Osteoblast (primary cell): ENCODE results near the gene ULK4. TPM values are rescaled to one million over a fixed set of nuclear protein-coding genes. Genes with fewer than 3 reads are reported as not detected.
"Not testable (repeated sequence)": the region's sequence is repeated elsewhere in the genome, so short reads cannot be mapped to it uniquely, and the experiment has no call there.

ENCODE experiments used
- DNase-seq: peaks from one replicate; pipeline ENCODE4 v3.0.0; 2011; ENCODE audit warnings: low spot score, mixed read lengths; ENCODE audit not compliant: insufficient read length; ENCODE audit errors: missing footprints
- H2AFZ ChIP-seq: 2 replicates; pipeline ENCODE4 v1.6.0; 2011; ENCODE audit warnings: mild to moderate bottlenecking, low read length
- H3K27ac ChIP-seq: 2 replicates; pipeline ENCODE4 v1.5.1; 2011; ENCODE audit warnings: mild to moderate bottlenecking, low read depth, low read length, moderate library complexity
- H3K27me3 ChIP-seq: 2 replicates; pipeline ENCODE4 v1.6.0; 2012; ENCODE audit warnings: mild to moderate bottlenecking, control low read depth, inconsistent platforms, low read length, moderate library complexity; ENCODE audit not compliant: insufficient read depth
- H3K36me3 ChIP-seq: 2 replicates; pipeline ENCODE4 v1.5.1; 2011; ENCODE audit warnings: mild to moderate bottlenecking, low read length, control low read depth, moderate library complexity; ENCODE audit not compliant: insufficient read depth
- H3K4me1 ChIP-seq: 2 replicates; pipeline ENCODE4 v1.5.1; 2011; ENCODE audit warnings: mild to moderate bottlenecking, low read length, control low read depth, moderate library complexity; ENCODE audit not compliant: insufficient read depth
- H3K4me2 ChIP-seq: 2 replicates; pipeline ENCODE4 v1.6.0; 2011; ENCODE audit warnings: mild to moderate bottlenecking, low read length; ENCODE audit not compliant: insufficient read depth
- H3K4me3 ChIP-seq: fragments of 200-600 bp; sonication (generic); 3 replicates; pipeline ENCODE4 v1.5.1; 2012; ENCODE audit warnings: mild to moderate bottlenecking, low read length, inconsistent platforms; ENCODE audit not compliant: insufficient read depth
- H3K79me2 ChIP-seq: 2 replicates; pipeline ENCODE4 v1.6.0; 2012; ENCODE audit warnings: mild to moderate bottlenecking, low read length, control low read depth, inconsistent platforms; ENCODE audit not compliant: insufficient read depth
- H3K9me3 ChIP-seq: 2 replicates; pipeline ENCODE4 v1.5.1; 2011; ENCODE audit warnings: low read depth, low read length, control low read depth
- H4K20me1 ChIP-seq: 2 replicates; pipeline ENCODE4 v1.6.0; 2012; ENCODE audit warnings: mild to moderate bottlenecking, low read length, control low read depth; ENCODE audit not compliant: insufficient read depth
- total RNA-seq: library from RNA; depleted of rRNA; stranded (reverse); fragments of >200 nt; gene quantifications from 2 replicates; pipeline ENCODE4 v1.2.3, GENCODE V29; 2012
- TF ChIP-seq, protein P1 (sequence below): IDR thresholded peaks from 2 replicates; pipeline ENCODE4 v1.5.1; 2011; ENCODE audit warnings: mild to moderate bottlenecking, low read depth, low read length, moderate library complexity; ENCODE audit errors: extremely low read depth

ULK4 gene
- total RNA-seq, 1 donor: 20.6 TPM

DNA sequence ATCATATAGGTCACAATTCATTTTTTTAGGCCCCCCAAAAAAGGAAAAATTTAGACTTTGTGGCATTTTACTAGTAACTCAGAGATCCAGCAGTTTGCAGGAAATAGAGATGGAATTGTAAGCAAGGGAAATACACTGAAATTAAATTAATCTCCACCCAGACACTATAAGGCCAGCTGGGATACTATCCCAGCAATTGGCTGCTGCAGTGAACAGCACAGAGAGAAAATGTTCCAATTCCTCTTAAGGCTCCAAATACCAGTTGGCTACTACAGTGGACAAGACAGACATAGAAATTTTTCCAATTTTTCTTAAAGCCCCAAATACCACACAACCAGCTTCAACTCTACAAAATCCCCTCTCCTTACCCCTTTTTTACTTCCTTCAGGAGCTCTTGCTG is 78.9 kb downstream of the ULK4 start:
- H3K4me2 ChIP-seq: no peak overlapping the region
- no peak overlapping the region for H3K27ac ChIP-seq
- DNase-seq: no peak
- TF ChIP-seq, protein P1, sequence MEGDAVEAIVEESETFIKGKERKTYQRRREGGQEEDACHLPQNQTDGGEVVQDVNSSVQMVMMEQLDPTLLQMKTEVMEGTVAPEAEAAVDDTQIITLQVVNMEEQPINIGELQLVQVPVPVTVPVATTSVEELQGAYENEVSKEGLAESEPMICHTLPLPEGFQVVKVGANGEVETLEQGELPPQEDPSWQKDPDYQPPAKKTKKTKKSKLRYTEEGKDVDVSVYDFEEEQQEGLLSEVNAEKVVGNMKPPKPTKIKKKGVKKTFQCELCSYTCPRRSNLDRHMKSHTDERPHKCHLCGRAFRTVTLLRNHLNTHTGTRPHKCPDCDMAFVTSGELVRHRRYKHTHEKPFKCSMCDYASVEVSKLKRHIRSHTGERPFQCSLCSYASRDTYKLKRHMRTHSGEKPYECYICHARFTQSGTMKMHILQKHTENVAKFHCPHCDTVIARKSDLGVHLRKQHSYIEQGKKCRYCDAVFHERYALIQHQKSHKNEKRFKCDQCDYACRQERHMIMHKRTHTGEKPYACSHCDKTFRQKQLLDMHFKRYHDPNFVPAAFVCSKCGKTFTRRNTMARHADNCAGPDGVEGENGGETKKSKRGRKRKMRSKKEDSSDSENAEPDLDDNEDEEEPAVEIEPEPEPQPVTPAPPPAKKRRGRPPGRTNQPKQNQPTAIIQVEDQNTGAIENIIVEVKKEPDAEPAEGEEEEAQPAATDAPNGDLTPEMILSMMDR: no peak
- H3K9me3 ChIP-seq: no peaks in the 10 kb centered on the region
- H3K36me3 ChIP-seq: no peaks in the 10 kb centered on the region
- no peaks in the 10 kb centered on the region for H4K20me1 ChIP-seq
- H3K79me2 ChIP-seq: no peaks in the 10 kb centered on the region
- no peaks in the 10 kb centered on the region for H3K4me1 ChIP-seq
- no peak overlapping the region for H3K4me3 ChIP-seq
- no peak overlapping the region for H2AFZ ChIP-seq
- H3K27me3 ChIP-seq: no peaks in the 10 kb centered on the region

DNA sequence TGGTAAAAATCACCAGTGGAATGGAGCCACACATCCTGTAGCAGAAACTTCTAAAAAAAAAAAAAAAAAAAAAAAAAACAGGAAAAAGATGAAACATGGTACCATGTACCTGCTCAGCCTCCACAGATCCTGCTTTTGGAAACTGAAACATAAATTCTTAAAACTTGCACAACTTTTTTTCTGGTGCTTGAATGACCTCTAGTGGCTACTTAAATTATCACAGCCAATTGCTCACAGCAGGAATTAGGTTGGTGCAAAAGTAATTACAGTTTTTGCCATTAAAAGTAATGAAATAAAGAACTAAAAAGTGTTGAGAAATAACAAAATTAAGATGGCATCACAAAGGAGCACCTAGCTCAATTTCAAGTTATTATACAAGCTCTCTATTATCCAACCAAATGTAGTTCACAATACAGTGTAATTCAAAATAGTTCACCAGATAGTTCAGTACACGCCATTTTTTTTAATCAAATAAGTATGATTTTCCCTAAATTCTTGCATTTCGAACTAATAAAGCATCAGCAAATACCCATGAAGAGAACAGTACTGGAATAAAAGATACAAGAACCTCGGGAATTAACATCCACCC is 80.6 kb downstream of the ULK4 start:
- H3K79me2 ChIP-seq: no peaks in the 10 kb centered on the region
- H3K27me3 ChIP-seq: no peaks in the 10 kb centered on the region
- H4K20me1 ChIP-seq: no peaks in the 10 kb centered on the region
- no peak overlapping the region for H3K4me3 ChIP-seq
- no peak for DNase-seq
- H3K4me2 ChIP-seq: no peak overlapping the region
- no peaks in the 10 kb centered on the region for H3K9me3 ChIP-seq
- no peaks in the 10 kb centered on the region for H3K36me3 ChIP-seq
- H3K27ac ChIP-seq: no peak overlapping the region
- no peak overlapping the region for H2AFZ ChIP-seq
- TF ChIP-seq, protein P1: peak; percentile 68
- H3K4me1 ChIP-seq: no peaks in the 10 kb centered on the region

DNA sequence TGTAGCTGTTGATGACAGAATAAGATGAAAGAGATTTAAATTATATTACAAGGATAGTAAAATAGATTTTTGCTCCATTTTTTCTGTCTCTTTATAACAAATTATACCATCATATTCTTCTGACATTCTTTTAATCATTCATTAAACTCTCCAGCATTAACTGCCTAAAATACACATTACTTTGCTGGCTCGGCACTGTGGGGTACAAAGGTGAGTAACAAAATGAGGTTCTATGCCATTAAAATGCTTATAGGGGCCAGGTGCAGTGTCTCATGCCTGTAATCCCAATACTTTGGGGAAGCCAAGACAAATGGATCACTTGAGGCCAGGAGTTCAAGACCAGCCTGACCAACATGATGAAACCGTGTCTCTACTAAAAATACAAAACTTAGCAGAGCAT is 81.5 kb downstream of the ULK4 start:
- no peak overlapping the region for H3K4me3 ChIP-seq

DNA sequence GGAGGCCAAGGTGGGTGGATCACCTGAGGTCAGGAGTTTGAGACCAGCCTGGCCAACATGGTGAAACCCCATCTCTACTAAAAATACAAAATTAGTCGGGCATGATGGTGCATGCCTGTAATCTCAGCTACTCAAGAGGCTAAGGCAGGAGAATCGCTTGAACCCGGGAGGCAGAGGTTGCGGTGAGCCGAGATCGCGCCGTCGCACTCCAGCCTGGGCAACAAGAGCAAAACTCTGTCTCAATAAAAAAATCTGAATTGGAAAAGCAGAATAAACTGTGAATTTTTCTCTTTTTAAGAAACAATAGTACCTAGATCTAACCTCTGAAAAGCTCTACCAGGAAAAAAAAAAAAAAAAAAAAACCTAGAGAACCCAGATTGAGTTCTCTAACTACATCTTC is 84.2 kb downstream of the ULK4 start:
- not testable (repeated sequence) for H3K36me3 ChIP-seq, H3K4me2 ChIP-seq, H3K27ac ChIP-seq, H3K4me3 ChIP-seq, H4K20me1 ChIP-seq, H3K27me3 ChIP-seq, H3K79me2 ChIP-seq, H3K4me1 ChIP-seq, H2AFZ ChIP-seq, H3K9me3 ChIP-seq, DNase-seq

More for the DNA sequence above, 81.5 kb downstream of the ULK4 start:
- no peaks in the 10 kb centered on the region for H3K4me1 ChIP-seq
- H3K27ac ChIP-seq: no peak overlapping the region
- no peaks in the 10 kb centered on the region for H3K27me3 ChIP-seq
- DNase-seq: no peak
- H4K20me1 ChIP-seq: no peaks in the 10 kb centered on the region
- no peaks in the 10 kb centered on the region for H3K9me3 ChIP-seq
- H2AFZ ChIP-seq: no peak overlapping the region
- TF ChIP-seq, protein P1: no peak
- H3K4me2 ChIP-seq: no peak overlapping the region
- H3K36me3 ChIP-seq: no peaks in the 10 kb centered on the region
- no peaks in the 10 kb centered on the region for H3K79me2 ChIP-seq
